GM19240 (cell line): ENCODE measurements around the gene MGA.
A peak's percentile ranks its signal among the peaks of the same experiment; 100 is the strongest.

Experiments used
- DNase-seq: peaks from one replicate; pipeline ENCODE4 v3.0.0; 2011; ENCODE audit warnings: low spot score; ENCODE audit not compliant: insufficient read length

The MGA gene

GRCh38 chr15:41660235-41661077 lies at the start of gene MGA:
Gene MGA, plus strand, starts transcription at chr15:41660405.
- DNase-seq, result peak; percentile 72

- no peak for DNase-seq
These were observed 39.5 kb upstream of the MGA start for GRCh38 chr15:41620536-41621199.

- peak; percentile 53 for DNase-seq
These were observed 38.7 kb upstream of the MGA start for GRCh38 chr15:41621200-41622193.

- no peak for DNase-seq
These were observed 37.3 kb upstream of the MGA start for GRCh38 chr15:41622901-41623300.

- no peak for DNase-seq
These were observed 33.0 kb upstream of the MGA start for GRCh38 chr15:41627203-41627602.

- DNase-seq, result no peak
These were observed 30.7 kb upstream of the MGA start for GRCh38 chr15:41629463-41629862.

GRCh38 chr15:41629883-41630282 lies 30.3 kb upstream of the MGA start:
- no peak for DNase-seq

- DNase-seq, result no peak
These were observed 29.5 kb upstream of the MGA start for GRCh38 chr15:41630616-41631217.

GRCh38 chr15:41631880-41632470 lies 28.2 kb upstream of the MGA start:
- no peak for DNase-seq

GRCh38 chr15:41633609-41634008 lies 26.6 kb upstream of the MGA start:
- DNase-seq, result no peak

GRCh38 chr15:41634072-41634626 lies 26.1 kb upstream of the MGA start:
- no peak for DNase-seq

- no peak for DNase-seq
These were observed 23.1 kb upstream of the MGA start for GRCh38 chr15:41637086-41637485.

- no peak for DNase-seq
These were observed 19.2 kb upstream of the MGA start for GRCh38 chr15:41640985-41641384.

GRCh38 chr15:41647262-41647661 lies 12.9 kb upstream of the MGA start:
- no peak for DNase-seq

- DNase-seq, result no peak
These were observed 12.1 kb upstream of the MGA start for GRCh38 chr15:41648097-41648496.

- DNase-seq, result no peak
These were observed 11.4 kb upstream of the MGA start for GRCh38 chr15:41648770-41649169.

GRCh38 chr15:41650806-41651205 lies 9.4 kb upstream of the MGA start:
- no peak for DNase-seq

GRCh38 chr15:41651373-41651772 lies 8.8 kb upstream of the MGA start:
- no peak for DNase-seq

- no peak for DNase-seq
These were observed 6.4 kb upstream of the MGA start for GRCh38 chr15:41653760-41654159.

GRCh38 chr15:41655716-41656115 lies 4.5 kb upstream of the MGA start:
- DNase-seq, result no peak

- DNase-seq, result no peak
These were observed 4.0 kb upstream of the MGA start for GRCh38 chr15:41656188-41656587.
